HEK293 (cell line): ENCODE results near the gene RRP1B.
"Not testable (repeated sequence)": the region's sequence is repeated elsewhere in the genome, so short reads cannot be mapped to it uniquely, and the experiment has no call there.

Source experiments
- CTCF ChIA-PET: fragments of 350-600 bp; formaldehyde crosslinking; extraction: SDS; loops from one replicate; lab custom pipeline; 2021; ENCODE audit warnings: antibody characterized with exemption; lab: Yijun Ruan, JAX
- POLR2A ChIA-PET: fragments of 300-600 bp; formaldehyde crosslinking; extraction: SDS; loops from one replicate; lab custom pipeline; 2020; ENCODE audit warnings: antibody characterized with exemption, inconsistent platforms; lab: Yijun Ruan, JAX
- H3K27ac ChIP-seq: fragments of 200-500 bp; sonication (Bioruptor generic); 2 replicates; pipeline ENCODE4 v1.5.1; 2014; ENCODE audit warnings: low read depth, low read length, control low read depth, inconsistent platforms; ENCODE audit errors: extremely low read depth
- H3K36me3 ChIP-seq, 2 experiments: fragments of 200-500 bp in 1 of 2; sonication (Bioruptor generic) in 1 of 2; 1 replicate in 1 of 2; 2 replicates in 1 of 2; pipeline ENCODE4 v1.5.1; 2014 to 2017; ENCODE audit warnings: inconsistent platforms in 2 of 2, low read length in 2 of 2; ENCODE audit not compliant: control insufficient read depth in 2 of 2, insufficient read depth in 1 of 2
- H3K4me1 ChIP-seq: fragments of 200-500 bp; sonication (Bioruptor generic); 2 replicates; pipeline ENCODE4 v1.5.1; 2014; ENCODE audit warnings: mild to moderate bottlenecking, low read length, inconsistent platforms; ENCODE audit not compliant: control insufficient read depth, insufficient read depth
- H3K4me3 ChIP-seq: 2 replicates; pipeline ENCODE4 v1.5.1; 2011; ENCODE audit warnings: low read depth, mild to moderate bottlenecking, control low read depth, low read length, moderate library complexity
- H3K9me3 ChIP-seq: fragments of 200-500 bp; sonication (Bioruptor generic); 2 replicates; pipeline ENCODE4 v1.5.1; 2014; ENCODE audit warnings: low read depth, low read length, inconsistent platforms; ENCODE audit not compliant: control insufficient read depth, insufficient read depth
- CTCF ChIP-seq: fragments of 450-650 bp; formaldehyde crosslinking; IDR thresholded peaks from 2 replicates; pipeline ENCODE4 v1.5.1; 2016; ENCODE audit warnings: missing biosample characterization, missing genetic modification characterization
- MEIS1 ChIP-seq: sonication (generic); formaldehyde crosslinking; IDR thresholded peaks from 2 replicates; pipeline ENCODE4 v1.8.1; 2022; ENCODE audit warnings: missing genetic modification reagents, mild to moderate bottlenecking, borderline replicate concordance
- ZBTB8A ChIP-seq: fragments of 450-650 bp; formaldehyde crosslinking; IDR thresholded peaks from 2 replicates; pipeline ENCODE4 v1.5.1; 2016; ENCODE audit warnings: missing biosample characterization, missing genetic modification characterization
- ZNF121 ChIP-seq: fragments of 450-650 bp; formaldehyde crosslinking; IDR thresholded peaks from 2 replicates; pipeline ENCODE4 v1.5.1; 2016; ENCODE audit warnings: missing biosample characterization, missing genetic modification characterization
- ZNF132 ChIP-seq: fragments of 450-650 bp; formaldehyde crosslinking; IDR thresholded peaks from 2 replicates; pipeline ENCODE4 v1.5.1; 2017; ENCODE audit warnings: missing biosample characterization, missing genetic modification characterization, borderline replicate concordance
- ZNF530 ChIP-seq: fragments of 450-650 bp; formaldehyde crosslinking; IDR thresholded peaks from 2 replicates; pipeline ENCODE4 v1.5.1; 2016; ENCODE audit warnings: low read depth, missing biosample characterization, missing genetic modification characterization
- TF ChIP-seq, protein P1 (sequence below): fragments of 450-650 bp; formaldehyde crosslinking; conservative IDR thresholded peaks from 2 replicates; pipeline ENCODE4 v1.5.1; 2016; ENCODE audit warnings: low read depth, missing biosample characterization, missing genetic modification characterization

The RRP1B gene

GRCh38 chr21:43611598-43612369 is 47.6 kb upstream of the RRP1B start (continued):
- peak; percentile 59 for TF ChIP-seq CTCF (tag by site-specific recombination)
- TF ChIP-seq, all 188 proteins: peak for 6

- Histone ChIP-seq H3K4me3 (no peak overlapping the region), H3K4me1 (peaks cover 16% of the 10 kb centered on the region), H3K36me3 (no peaks in the 10 kb centered on the region), H3K27ac (no peak overlapping the region), H3K9me3 (no peaks in the 10 kb centered on the region)
- peak; percentile 92 for TF ChIP-seq ZNF121 (tag by site-specific recombination)
- TF ChIP-seq, protein P1, sequence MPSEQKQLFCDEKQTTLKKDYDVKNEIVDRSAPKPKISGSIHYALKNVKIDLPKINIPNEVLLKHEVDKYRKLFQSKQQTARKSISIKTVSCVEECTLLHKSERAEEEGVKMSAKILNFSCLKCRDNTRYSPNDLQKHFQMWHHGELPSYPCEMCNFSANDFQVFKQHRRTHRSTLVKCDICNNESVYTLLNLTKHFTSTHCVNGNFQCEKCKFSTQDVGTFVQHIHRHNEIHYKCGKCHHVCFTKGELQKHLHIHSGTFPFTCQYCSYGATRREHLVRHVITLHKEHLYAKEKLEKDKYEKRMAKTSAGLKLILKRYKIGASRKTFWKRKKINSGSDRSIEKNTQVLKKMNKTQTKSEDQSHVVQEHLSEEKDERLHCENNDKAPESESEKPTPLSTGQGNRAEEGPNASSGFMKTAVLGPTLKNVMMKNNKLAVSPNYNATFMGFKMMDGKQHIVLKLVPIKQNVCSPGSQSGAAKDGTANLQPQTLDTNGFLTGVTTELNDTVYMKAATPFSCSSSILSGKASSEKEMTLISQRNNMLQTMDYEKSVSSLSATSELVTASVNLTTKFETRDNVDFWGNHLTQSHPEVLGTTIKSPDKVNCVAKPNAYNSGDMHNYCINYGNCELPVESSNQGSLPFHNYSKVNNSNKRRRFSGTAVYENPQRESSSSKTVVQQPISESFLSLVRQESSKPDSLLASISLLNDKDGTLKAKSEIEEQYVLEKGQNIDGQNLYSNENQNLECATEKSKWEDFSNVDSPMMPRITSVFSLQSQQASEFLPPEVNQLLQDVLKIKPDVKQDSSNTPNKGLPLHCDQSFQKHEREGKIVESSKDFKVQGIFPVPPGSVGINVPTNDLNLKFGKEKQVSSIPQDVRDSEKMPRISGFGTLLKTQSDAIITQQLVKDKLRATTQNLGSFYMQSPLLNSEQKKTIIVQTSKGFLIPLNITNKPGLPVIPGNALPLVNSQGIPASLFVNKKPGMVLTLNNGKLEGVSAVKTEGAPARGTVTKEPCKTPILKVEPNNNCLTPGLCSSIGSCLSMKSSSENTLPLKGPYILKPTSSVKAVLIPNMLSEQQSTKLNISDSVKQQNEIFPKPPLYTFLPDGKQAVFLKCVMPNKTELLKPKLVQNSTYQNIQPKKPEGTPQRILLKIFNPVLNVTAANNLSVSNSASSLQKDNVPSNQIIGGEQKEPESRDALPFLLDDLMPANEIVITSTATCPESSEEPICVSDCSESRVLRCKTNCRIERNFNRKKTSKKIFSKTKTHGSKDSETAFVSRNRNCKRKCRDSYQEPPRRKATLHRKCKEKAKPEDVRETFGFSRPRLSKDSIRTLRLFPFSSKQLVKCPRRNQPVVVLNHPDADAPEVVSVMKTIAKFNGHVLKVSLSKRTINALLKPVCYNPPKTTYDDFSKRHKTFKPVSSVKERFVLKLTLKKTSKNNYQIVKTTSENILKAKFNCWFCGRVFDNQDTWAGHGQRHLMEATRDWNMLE (tag by site-specific recombination), result no peak
- ChIA-PET POLR2A (interaction anchor here (0.7 kb wide), 1 partner anchor 43 kb away, joined by 4 read pairs; no protein-coding TSS in a partner anchor), CTCF (interaction anchor here (0.7 to 2.6 kb wide), 6 partner anchors 9 to 1796 kb away, joined by 3 to 13 read pairs (median 6); no protein-coding TSS in a partner anchor)
Observed at GRCh38 chr21:43613755-43614638, 45.4 kb upstream of the RRP1B start.

DNA sequence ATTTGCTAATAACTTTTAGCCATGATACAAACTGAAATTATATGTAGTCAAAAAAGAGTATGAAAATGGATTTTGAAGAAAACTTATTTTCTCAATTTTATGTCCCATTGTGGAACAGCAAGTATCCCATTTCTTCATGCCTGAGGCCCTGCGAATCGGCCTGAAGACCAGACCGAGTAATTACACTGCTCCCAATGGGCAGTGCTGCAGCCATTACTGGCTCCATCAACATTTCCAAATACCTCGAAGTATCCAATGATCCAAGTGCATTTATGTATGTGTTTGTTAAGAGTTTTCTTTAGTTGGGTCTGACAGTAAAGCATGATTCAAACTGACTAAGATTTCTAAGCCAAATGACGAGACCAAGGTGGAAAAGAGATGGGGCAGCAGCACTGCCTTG is 44.5 kb upstream of the RRP1B start:
- no peaks in the 10 kb centered on the region for H3K9me3 ChIP-seq
- no peak overlapping the region for H3K27ac ChIP-seq
- CTCF ChIA-PET, result interaction anchor here (0.7 to 2.6 kb wide), 2 partner anchors 31 to 878 kb away, joined by 5 to 13 read pairs; no protein-coding TSS in a partner anchor
- H3K4me1 ChIP-seq, result peaks cover 7% of the 10 kb centered on the region
- H3K4me3 ChIP-seq, result no peak overlapping the region
- POLR2A ChIA-PET, result interaction anchor here (0.7 kb wide), 1 partner anchor 42 kb away, joined by 4 read pairs; no protein-coding TSS in a partner anchor
- no peaks in the 10 kb centered on the region for H3K36me3 ChIP-seq
- TF ChIP-seq ZNF530 (tag by site-specific recombination), result no peak
- TF ChIP-seq ZNF132 (tag by site-specific recombination), result no peak
- TF ChIP-seq ZBTB8A, result no peak
- no peak for TF ChIP-seq MEIS1 (CRISPR knock-in tag)
- TF ChIP-seq, all 188 proteins: peak for 0

- H3K27ac ChIP-seq, H3K9me3 ChIP-seq, POLR2A ChIA-PET, H3K4me3 ChIP-seq, H3K36me3 ChIP-seq, H3K4me1 ChIP-seq: not testable (repeated sequence)
- CTCF ChIA-PET, result interaction anchor here (1.1 kb wide), 1 partner anchor 9 kb away, joined by 4 read pairs; no protein-coding TSS in a partner anchor
Observed at GRCh38 chr21:43616861-43617260, 42.5 kb upstream of the RRP1B start.
